K562 (cell line): Measurements from ENCODE around the gene KBTBD12. TPM values are rescaled to one million over a fixed set of nuclear protein-coding genes. Genes with fewer than 3 reads are reported as not detected.
A peak's percentile ranks its signal among the peaks of the same experiment; 100 is the strongest.

ENCODE experiments used
- ATAC-seq: fragments of 200-7000 bp; cut with Tn5 transposase; 3 replicates; pipeline ENCODE4 v1.9.1; 2020; ENCODE audit warnings: moderate library complexity
- BruUV-seq: library from RNA; stranded (reverse); fragments of 400-500 nt; replicated peaks from 2 replicates; lab custom pipeline; 2021; lab: Mats Ljungman, UMichigan
- CTCF ChIA-PET: fragments of 300-600 bp; formaldehyde crosslinking; extraction: SDS; loops from one replicate; lab custom pipeline; 2021; ENCODE audit warnings: low intra/inter-chr PET ratio; lab: Yijun Ruan, JAX
- POLR2A ChIA-PET: fragments of 300-600, 350-650 bp; sonication (Branson Sonifier 250); formaldehyde crosslinking; extraction: SDS; loops from one replicate; lab custom pipeline; 2021; ENCODE audit warnings: antibody characterized with exemption, inconsistent platforms; lab: Yijun Ruan, JAX
- DNase-seq, 4 experiments: peaks; one replicate each; pipeline versions ENCODE4 v3.0.0 to v3.0.0-alpha.2; 2011 to 2018; ENCODE audit warnings: low spot score in 3 of 4, mixed read lengths in 3 of 4; ENCODE audit errors: extremely low read depth in 1 of 4
- FAIRE-seq: peaks from 2 replicates; lab custom pipeline; 2011; peaks lifted over from hg19 to GRCh38; lab: Jason Lieb, UNC
- H2AFZ ChIP-seq: 2 replicates; pipeline ENCODE4 v1.6.0; 2011; ENCODE audit warnings: low read depth, low read length, control low read depth, inconsistent platforms
- H3K27ac ChIP-seq: fragments of 200-600 bp; 3 replicates; pipeline ENCODE4 v1.8.0; 2011; ENCODE audit warnings: low read depth, mild to moderate bottlenecking, control low read depth, inconsistent platforms, low read length, moderate library complexity, mixed read lengths; ENCODE audit errors: extremely low read depth
- H3K27me3 ChIP-seq, 2 experiments: fragments of 300-600 bp in 1 of 2; 2 replicates in 1 of 2; 3 replicates in 1 of 2; pipeline versions ENCODE4 v1.6.0 to v1.8.0; 2011; ENCODE audit warnings: inconsistent platforms in 2 of 2, low read length in 2 of 2, mild to moderate bottlenecking in 1 of 2, mixed read lengths in 1 of 2, moderate library complexity in 1 of 2; ENCODE audit not compliant: control insufficient read depth in 2 of 2, insufficient read depth in 2 of 2
- H3K36me3 ChIP-seq: fragments of 300-600 bp; 3 replicates; pipeline ENCODE4 v1.8.0; 2011; ENCODE audit warnings: mild to moderate bottlenecking, low read length, inconsistent platforms; ENCODE audit not compliant: control insufficient read depth, insufficient read depth
- H3K4me1 ChIP-seq, 2 experiments: fragments of 200-600 bp in 1 of 2; replicated peaks in 1 of 2; 2 replicates in 1 of 2; 3 replicates in 1 of 2; pipeline versions ENCODE4 v1.5.1 to v1.8.0; 2011; ENCODE audit warnings: inconsistent platforms in 2 of 2, low read length in 2 of 2, mild to moderate bottlenecking in 1 of 2, mixed read lengths in 1 of 2, moderate library complexity in 1 of 2; ENCODE audit not compliant: control insufficient read depth in 2 of 2, insufficient read depth in 2 of 2
- H3K4me2 ChIP-seq: 2 replicates; pipeline ENCODE4 v1.6.1; 2011; ENCODE audit warnings: low read length, control low read depth, inconsistent platforms, mixed read lengths; ENCODE audit not compliant: insufficient read depth
- H3K4me3 ChIP-seq: fragments of 200-600 bp; sonication (generic), shearing (Covaris generic); 2 replicates; pipeline ENCODE4 v1.5.1; 2016; ENCODE audit warnings: control low read depth, inconsistent platforms
- H3K79me2 ChIP-seq: fragments of 200-600 bp; 3 replicates; pipeline ENCODE4 v1.8.0; 2011; ENCODE audit warnings: low read length, inconsistent platforms; ENCODE audit not compliant: control insufficient read depth, insufficient read depth
- H3K9ac ChIP-seq, 2 experiments: 2 replicates each; pipeline versions ENCODE4 v1.6.0 to v1.6.1; 2011; ENCODE audit warnings: low read depth in 2 of 2, low read length in 2 of 2, control low read depth in 1 of 2, inconsistent platforms in 1 of 2, mild to moderate bottlenecking in 1 of 2, mixed read lengths in 1 of 2; ENCODE audit not compliant: insufficient read depth in 1 of 2
- H3K9me1 ChIP-seq: one replicate; pipeline ENCODE4 v1.6.0; 2011; ENCODE audit warnings: inconsistent platforms, mild to moderate bottlenecking, low read length, moderate library complexity; ENCODE audit not compliant: control insufficient read depth, insufficient read depth
- H3K9me3 ChIP-seq: replicated peaks from 2 replicates; pipeline ENCODE4 v1.5.1; 2011; ENCODE audit warnings: low read depth, low read length, inconsistent platforms; ENCODE audit not compliant: control insufficient read depth, insufficient read depth
- H4K20me1 ChIP-seq: replicated peaks from 2 replicates; pipeline ENCODE4 v1.6.1; 2011; ENCODE audit warnings: low read length, inconsistent platforms, mixed read lengths; ENCODE audit not compliant: control insufficient read depth, insufficient read depth
- ESRRA ChIP-seq: fragments of 450-650 bp; IDR thresholded peaks from 2 replicates; pipeline ENCODE4 v1.6.1; 2014; ENCODE audit warnings: low read depth, mild to moderate bottlenecking, moderate library complexity, borderline replicate concordance
- EZH2 ChIP-seq: IDR thresholded peaks from 2 replicates; pipeline ENCODE4 v1.6.1; 2012; ENCODE audit warnings: low read depth, mild to moderate bottlenecking, inconsistent platforms, low read length, borderline replicate concordance
- FOXK2 ChIP-seq, 2 experiments: fragments of 450-650 bp; IDR thresholded peaks in 1 of 2; conservative IDR thresholded peaks in 1 of 2; 2 replicates each; pipeline ENCODE4 v1.6.1; 2016; ENCODE audit warnings: low read depth in 2 of 2, mild to moderate bottlenecking in 1 of 2
- IFI16 ChIP-seq: fragments of 250-450 bp; sonication (Bioruptor Pico); IDR thresholded peaks from 2 replicates; pipeline ENCODE4 v2.1.2; 2022; ENCODE audit warnings: mild to moderate bottlenecking, inconsistent platforms
- KAT8 ChIP-seq: fragments of 450-650 bp; IDR thresholded peaks from 2 replicates; pipeline ENCODE4 v1.6.1; 2016; ENCODE audit warnings: low read depth, mild to moderate bottlenecking
- NONO ChIP-seq, 2 experiments: fragments of 200-400 bp in 1 of 2; fragments of 450-650 bp in 1 of 2; formaldehyde crosslinking in 1 of 2; IDR thresholded peaks; 2 replicates each; pipeline ENCODE4 v1.6.1; 2017; ENCODE audit warnings: low read depth in 2 of 2, mild to moderate bottlenecking in 2 of 2, moderate library complexity in 2 of 2, low read length in 1 of 2
- ZNF766 ChIP-seq: fragments of 200-800 bp; sonication (Bioruptor generic); conservative IDR thresholded peaks from 2 replicates; pipeline ENCODE4 v1.6.1; 2016; ENCODE audit warnings: missing genetic modification characterization, missing compliant biosample characterization
- WGBS: fragments of 100-300 bp; shearing (Covaris generic); methylation state at CpG from one replicate; pipeline ENCODE4 v1.1.6; 2016; ENCODE audit warnings: low coverage, mixed read lengths; ENCODE audit not compliant: insufficient coverage; ENCODE audit errors: missing lambda C conversion rate; 5-methylcytosine and 5-hydroxymethylcytosine counted together
- in situ Hi-C: fragments of 300-500 bp; cut with MboI; formaldehyde crosslinking; loops from 4 replicates; pipeline ENCODE4 v1.15.0; 2018; ENCODE audit warnings: inconsistent platforms, mixed read lengths
- intact Hi-C: fragments of 100-400 bp; cut with micrococcal nuclease; formaldehyde crosslinking; loops from 2 replicates; pipeline ENCODE4 v1.14.2; 2022
- polyA plus RNA-seq, 8 experiments: library from polyadenylated mRNA; depleted of rRNA in 4 of 8; stranded (reverse) in 5 of 8; unstranded in 3 of 8; fragments of >200 nt; fragmentation: Nextera tagmentation in 2 of 8; fragmentation: Illumina TruSeq in 1 of 8; extraction: Ambion mirVana in 2 of 8; extraction: Trizol in 1 of 8; gene quantifications; 2 replicates each; pipeline versions ENCODE4 v1.2.1 to v1.2.3, GENCODE V29; 2011 to 2014; ENCODE audit warnings: inconsistent platforms in 1 of 8, missing spikeins in 1 of 8
- total RNA-seq, 7 experiments: library from RNA; depleted of rRNA in 6 of 7; stranded (reverse); fragments of >200 nt in 6 of 7; fragmentation: Illumina TruSeq in 2 of 7; extraction: Trizol in 2 of 7; gene quantifications; 2 replicates each; pipeline versions ENCODE4 v1.2.1 to v1.2.3, GENCODE V29; 2011 to 2021; ENCODE audit warnings: low replicate concordance in 1 of 7

Gene KBTBD12
- total and polyA plus RNA-seq, 9 of the 15 experiments (the other 6 are each of a cell fraction or from before 2014, with no cell fraction given): not detected

- Histone ChIP-seq H3K27me3 (no peaks in the 10 kb centered on the region), H3K4me1 (no peaks in the 10 kb centered on the region), H3K9me3 (no peaks in the 10 kb centered on the region), H2AFZ (no peak overlapping the region), H3K9ac (no peak overlapping the region), H3K4me2 (no peak overlapping the region), H3K9me1 (no peaks in the 10 kb centered on the region), H4K20me1 (no peaks in the 10 kb centered on the region), H3K36me3 (no peaks in the 10 kb centered on the region), H3K79me2 (no peaks in the 10 kb centered on the region), H3K4me3 (no peak overlapping the region), H3K27ac (no peak overlapping the region)
- no peak for FAIRE-seq
- BruUV-seq: no TSS peak
- POLR2A ChIA-PET: no interaction called here
- DNase-seq: no peak
- ATAC-seq: no peak
- in situ Hi-C loops (no loop called here), intact Hi-C loops (no loop called here)
- TF ChIP-seq NONO (IDR thresholded peaks at IDR 0.05; ENCODE audit: low read depth in 2 of 2, low read length in 1 of 2) (no peak), KAT8 (no peak), EZH2 (no peak), FOXK2 (conservative IDR thresholded peaks at IDR 0.05 in 1 of 2, IDR thresholded peaks at IDR 0.05 in 1 of 2; ENCODE audit: low read depth in 2 of 2) (no peak)
- WGBS: 0% methylated on average over 2 of the region's 2 CpGs
- CTCF ChIA-PET: no interaction called here
These were observed 25.1 kb downstream of the KBTBD12 start for GRCh38 chr3:127940116-127940515.

GRCh38 chr3:127942613-127943012 lies 27.6 kb downstream of the KBTBD12 start:
- no peak overlapping the region for H3K27ac ChIP-seq
- no peak overlapping the region for H3K4me3 ChIP-seq
- no peaks in the 10 kb centered on the region; a peak in 1 of 5 replicates for H3K27me3 ChIP-seq
- H4K20me1 ChIP-seq: no peaks in the 10 kb centered on the region
- TF ChIP-seq IFI16 (CRISPR knock-in tag): no peak
- peak; percentile 95 for TF ChIP-seq ZNF766 (CRISPR knock-in tag)
- peak; percentile 52; the same call in 1 of the 2 replicates for TF ChIP-seq ESRRA
- CTCF ChIA-PET: no interaction called here
- no peaks in the 10 kb centered on the region for H3K79me2 ChIP-seq
- no peak overlapping the region for H3K4me2 ChIP-seq
- in situ Hi-C loops (no loop called here), intact Hi-C loops (no loop called here)
- no peak for ATAC-seq
- POLR2A ChIA-PET: no interaction called here
- DNase-seq: no peak
- H3K36me3 ChIP-seq: no peaks in the 10 kb centered on the region
- no peaks in the 10 kb centered on the region for H3K9me1 ChIP-seq
- no peaks in the 10 kb centered on the region for H3K9me3 ChIP-seq
- no TSS peak for BruUV-seq
- no peaks in the 10 kb centered on the region for H3K4me1 ChIP-seq
- no peak for FAIRE-seq
- H2AFZ ChIP-seq: no peak overlapping the region
- H3K9ac ChIP-seq: no peak overlapping the region
